Type B pancreatic cell (in vitro differentiated cells): ENCODE measurements around the gene DOK1. TPM values are rescaled to one million over a fixed set of nuclear protein-coding genes. Genes with fewer than 3 reads are reported as not detected.

Experiments
- DNase-seq: peaks from one replicate; pipeline ENCODE4 v3.0.0; 2021; ENCODE audit warnings: mixed read lengths; ENCODE audit not compliant: unreplicated experiment; ENCODE audit errors: extremely low spot score
- H3K27ac Mint-ChIP-seq: 2 replicates; pipeline ENCODE4 v1.8.0; 2021; ENCODE audit warnings: mild to moderate bottlenecking, mixed read lengths
- H3K27me3 Mint-ChIP-seq: 2 replicates; pipeline ENCODE4 v1.8.0; 2021; ENCODE audit warnings: mixed read lengths
- H3K36me3 Mint-ChIP-seq: 2 replicates; pipeline ENCODE4 v1.8.0; 2021; ENCODE audit warnings: mixed read lengths
- H3K4me1 Mint-ChIP-seq: one replicate; pipeline ENCODE4 v1.8.0; 2021; ENCODE audit warnings: mixed read lengths; ENCODE audit not compliant: unreplicated experiment
- H3K4me3 Mint-ChIP-seq: 2 replicates; pipeline ENCODE4 v1.8.0; 2021; ENCODE audit warnings: mild to moderate bottlenecking, mixed read lengths
- H3K9me3 Mint-ChIP-seq: 2 replicates; pipeline ENCODE4 v1.8.0; 2021; ENCODE audit warnings: mixed read lengths
- total RNA-seq: library from RNA; stranded (reverse); gene quantifications from 2 replicates; pipeline ENCODE4 v1.2.1, GENCODE V29; 2021; ENCODE audit warnings: low replicate concordance
- TF ChIP-seq, protein P1 (sequence below): fragments of 200-600 bp; sonication (generic); conservative IDR thresholded peaks from 2 replicates; pipeline ENCODE4 v1.5.0; 2021; ENCODE audit warnings: antibody characterized with exemption, mild to moderate bottlenecking

The DOK1 gene
- total RNA-seq, 1 donor from 2014 or later, result 9.9 TPM

DNA sequence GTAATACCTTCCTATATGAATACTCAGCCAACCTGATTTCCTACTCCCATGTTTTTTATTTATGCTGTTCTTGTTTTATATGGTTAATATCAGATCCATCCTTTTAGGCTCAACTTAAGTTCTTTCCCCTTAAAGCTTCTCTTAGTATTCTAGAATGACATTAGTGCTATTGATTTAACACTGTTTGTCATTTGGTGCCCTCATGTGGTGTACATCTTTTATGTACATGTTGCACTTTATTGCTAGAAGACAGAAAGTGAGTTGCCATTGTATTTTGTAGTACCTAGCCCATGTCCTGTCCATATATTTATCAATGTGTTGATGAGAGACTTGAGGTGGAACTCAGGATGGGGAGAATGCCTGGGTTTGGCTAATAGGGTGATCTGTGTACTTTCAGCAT, 22.3 kb upstream of the DOK1 start:
- no peak for DNase-seq
- Mint-ChIP-seq H3K9me3 (no peaks in the 10 kb centered on the region), H3K27ac (peak overlapping the region; percentile 1), H3K36me3 (peaks cover 4% of the 10 kb centered on the region), H3K4me1 (peaks cover 21% of the 10 kb centered on the region), H3K4me3 (peak overlapping the region; percentile 70), H3K27me3 (no peaks in the 10 kb centered on the region)
- TF ChIP-seq, protein P1, sequence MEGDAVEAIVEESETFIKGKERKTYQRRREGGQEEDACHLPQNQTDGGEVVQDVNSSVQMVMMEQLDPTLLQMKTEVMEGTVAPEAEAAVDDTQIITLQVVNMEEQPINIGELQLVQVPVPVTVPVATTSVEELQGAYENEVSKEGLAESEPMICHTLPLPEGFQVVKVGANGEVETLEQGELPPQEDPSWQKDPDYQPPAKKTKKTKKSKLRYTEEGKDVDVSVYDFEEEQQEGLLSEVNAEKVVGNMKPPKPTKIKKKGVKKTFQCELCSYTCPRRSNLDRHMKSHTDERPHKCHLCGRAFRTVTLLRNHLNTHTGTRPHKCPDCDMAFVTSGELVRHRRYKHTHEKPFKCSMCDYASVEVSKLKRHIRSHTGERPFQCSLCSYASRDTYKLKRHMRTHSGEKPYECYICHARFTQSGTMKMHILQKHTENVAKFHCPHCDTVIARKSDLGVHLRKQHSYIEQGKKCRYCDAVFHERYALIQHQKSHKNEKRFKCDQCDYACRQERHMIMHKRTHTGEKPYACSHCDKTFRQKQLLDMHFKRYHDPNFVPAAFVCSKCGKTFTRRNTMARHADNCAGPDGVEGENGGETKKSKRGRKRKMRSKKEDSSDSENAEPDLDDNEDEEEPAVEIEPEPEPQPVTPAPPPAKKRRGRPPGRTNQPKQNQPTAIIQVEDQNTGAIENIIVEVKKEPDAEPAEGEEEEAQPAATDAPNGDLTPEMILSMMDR, result peak; percentile 54

DNA sequence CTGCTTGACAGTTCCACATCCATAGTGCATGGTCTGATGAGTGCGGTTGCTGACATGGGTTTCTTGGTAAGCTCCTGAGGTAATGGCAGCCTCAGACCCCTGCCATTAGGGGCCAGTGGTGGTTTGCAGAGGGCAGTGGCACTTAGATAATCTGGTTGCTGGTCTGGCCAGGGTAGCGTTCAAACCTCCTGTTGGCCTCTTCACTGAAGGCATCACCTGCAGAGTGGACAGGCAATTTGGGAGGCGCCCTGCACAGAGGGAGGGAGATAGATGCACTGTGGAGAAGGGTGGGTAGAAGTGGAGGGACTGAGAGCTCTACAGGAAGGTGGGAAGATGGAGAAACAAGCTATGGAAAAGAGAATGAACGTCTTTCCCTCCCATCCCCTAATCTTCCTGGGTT, 21.1 kb upstream of the DOK1 start:
- TF ChIP-seq, protein P1, result no peak
- no peak overlapping the region for H3K27ac Mint-ChIP-seq
- no peak overlapping the region for H3K4me3 Mint-ChIP-seq
- no peaks in the 10 kb centered on the region for H3K27me3 Mint-ChIP-seq
- H3K36me3 Mint-ChIP-seq, result peaks cover 4% of the 10 kb centered on the region
- H3K9me3 Mint-ChIP-seq, result no peaks in the 10 kb centered on the region
- DNase-seq, result no peak
- peaks cover 15% of the 10 kb centered on the region for H3K4me1 Mint-ChIP-seq

DNA sequence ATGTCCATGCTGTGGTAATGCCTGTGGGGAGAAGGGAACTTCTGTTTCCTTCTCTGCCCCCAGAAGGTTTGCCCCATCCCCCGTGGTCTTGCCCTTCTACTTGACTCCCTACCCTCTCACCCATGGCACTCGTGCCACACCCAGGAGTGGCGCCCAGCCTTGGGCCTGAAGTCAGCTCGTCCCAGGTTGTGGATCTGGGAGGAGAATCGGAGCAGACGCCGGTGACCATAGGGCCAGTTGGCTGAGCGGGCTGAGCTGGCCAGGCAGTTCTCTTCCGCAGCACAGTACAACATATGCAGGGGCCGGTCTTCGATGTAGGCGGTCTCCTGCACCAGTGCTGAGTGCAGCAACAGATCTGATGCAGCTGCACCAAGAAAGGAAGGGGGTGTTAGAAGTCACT, 20.1 kb upstream of the DOK1 start:
- Mint-ChIP-seq H3K9me3 (no peaks in the 10 kb centered on the region), H3K4me1 (peaks cover 15% of the 10 kb centered on the region)
- TF ChIP-seq, protein P1, result no peak

DNA sequence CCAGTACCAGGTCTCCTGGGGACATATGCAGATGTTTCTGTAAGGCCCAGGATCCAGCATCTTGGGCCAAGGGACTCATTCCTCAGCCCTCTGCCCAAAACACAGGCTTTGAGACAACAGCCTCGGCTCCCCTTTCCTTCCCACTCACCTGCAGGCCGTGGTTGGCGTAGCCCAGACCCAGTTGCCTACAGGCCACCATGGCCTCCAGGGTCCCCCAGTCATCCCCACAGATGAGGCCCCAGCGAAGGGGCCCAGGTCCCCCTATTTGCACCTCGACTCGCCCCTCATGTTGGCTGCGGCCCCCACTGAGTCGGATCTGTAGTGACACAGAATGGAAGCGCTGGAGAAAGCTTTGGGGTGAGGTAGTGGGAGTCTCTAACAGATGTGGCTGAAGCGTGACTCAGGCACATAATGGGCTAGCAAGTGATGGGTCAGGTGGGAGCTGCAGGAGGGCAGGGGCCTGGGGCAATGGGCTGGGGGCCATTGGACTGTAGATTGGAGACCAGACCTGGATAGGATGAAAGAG, 19.0 kb upstream of the DOK1 start:
- no peak overlapping the region for H3K27ac Mint-ChIP-seq
- TF ChIP-seq, protein P1, result no peak
- H3K9me3 Mint-ChIP-seq, result no peaks in the 10 kb centered on the region
- H3K27me3 Mint-ChIP-seq, result no peaks in the 10 kb centered on the region
- H3K4me3 Mint-ChIP-seq, result no peak overlapping the region
- H3K36me3 Mint-ChIP-seq, result peaks cover 4% of the 10 kb centered on the region
- DNase-seq, result no peak
- peaks cover 15% of the 10 kb centered on the region for H3K4me1 Mint-ChIP-seq

More for the DNA sequence above, 20.1 kb upstream of the DOK1 start:
- Mint-ChIP-seq H3K36me3 (peaks cover 4% of the 10 kb centered on the region), H3K4me3 (no peak overlapping the region), H3K27me3 (no peaks in the 10 kb centered on the region), H3K27ac (no peak overlapping the region)
- DNase-seq, result no peak

DNA sequence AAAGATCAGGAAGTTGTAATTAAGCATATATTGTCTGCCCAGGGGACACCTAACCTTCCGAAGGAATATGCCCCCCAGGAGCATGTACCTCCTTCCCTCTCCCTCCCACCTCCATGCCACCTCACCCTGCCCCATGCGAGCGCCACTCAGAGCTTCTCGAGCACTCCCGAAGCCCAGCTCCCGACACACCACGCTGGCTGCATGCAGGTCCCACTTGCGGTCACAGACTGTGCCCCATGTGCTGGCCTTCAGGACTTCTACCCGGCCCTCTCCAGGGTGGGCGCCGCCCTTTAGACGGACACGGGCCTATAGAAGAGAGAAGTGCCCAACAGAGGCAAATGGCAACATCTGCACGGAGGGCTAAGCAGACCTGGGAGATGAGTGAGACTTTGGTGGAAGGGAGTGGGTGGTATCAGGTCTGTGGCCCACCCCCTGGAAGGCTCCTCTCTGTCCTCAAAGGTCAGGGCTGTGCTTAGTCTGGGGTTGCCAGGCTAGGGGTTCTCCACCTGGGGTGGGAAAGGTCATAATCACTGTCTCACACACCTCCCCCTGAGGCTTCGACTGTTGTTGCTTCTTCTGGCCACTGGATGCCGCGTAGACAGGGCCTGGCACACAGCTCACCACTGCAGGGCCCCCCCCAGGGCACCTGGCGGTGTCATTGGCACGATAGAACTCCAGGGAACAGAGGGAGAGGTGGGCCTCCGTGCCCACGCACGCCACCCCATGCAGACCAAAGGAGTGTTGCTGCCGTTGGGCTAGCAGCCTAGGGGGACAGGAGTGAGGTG, 18.2 kb upstream of the DOK1 start:
- peaks cover 4% of the 10 kb centered on the region for H3K36me3 Mint-ChIP-seq
- H3K27me3 Mint-ChIP-seq, result no peaks in the 10 kb centered on the region
- no peak for DNase-seq
- TF ChIP-seq, protein P1, result no peak
- no peak overlapping the region for H3K4me3 Mint-ChIP-seq
- H3K9me3 Mint-ChIP-seq, result no peaks in the 10 kb centered on the region
- peaks cover 7% of the 10 kb centered on the region for H3K4me1 Mint-ChIP-seq
- no peak overlapping the region for H3K27ac Mint-ChIP-seq
